GM12878 (cell line): ENCODE data around the gene MAMDC4. TPM values are rescaled to one million over a fixed set of nuclear protein-coding genes. Genes with fewer than 3 reads are reported as not detected.

Source experiments
- ATAC-seq: fragments of 200-7000 bp; cut with Tn5 transposase; 3 replicates; pipeline ENCODE4 v1.9.1; 2020; ENCODE audit warnings: mild to moderate bottlenecking, moderate library complexity
- BruUV-seq: library from RNA; stranded (reverse); fragments of 400-500 nt; replicated peaks from 2 replicates; lab custom pipeline; 2021; lab: Mats Ljungman, UMichigan
- CTCF ChIA-PET: fragments of 300-600 bp; sonication (Branson Sonifier 250); formaldehyde crosslinking; extraction: SDS; loops from one replicate; lab custom pipeline; 2021; ENCODE audit warnings: inconsistent platforms; lab: Yijun Ruan, JAX
- POLR2A ChIA-PET: fragments of 350-600 bp; formaldehyde crosslinking; extraction: SDS; loops from one replicate; lab custom pipeline; 2021; ENCODE audit warnings: inconsistent platforms; lab: Charles Lee
- RAD21 ChIA-PET: fragments of 300-600 bp; sonication (Branson Sonifier 250); formaldehyde crosslinking; loops from one replicate; lab custom pipeline; 2023; ENCODE audit warnings: antibody characterized with exemption; ENCODE audit not compliant: unreplicated experiment; lab: Charles Lee
- SMC1A ChIA-PET: fragments of 300-600 bp; sonication (Branson Sonifier 250); formaldehyde crosslinking; loops from one replicate; lab custom pipeline; 2023; ENCODE audit not compliant: unreplicated experiment, uncharacterized antibody; lab: Charles Lee
- DNase-seq: peaks from one replicate; pipeline ENCODE4 v3.0.0-alpha.2; 2011; ENCODE audit warnings: low read depth, low spot score
- FAIRE-seq: peaks from 3 replicates; lab custom pipeline; 2011; peaks lifted over from hg19 to GRCh38; lab: Jason Lieb, UNC
- H2AFZ ChIP-seq: 2 replicates; pipeline ENCODE4 v1.6.0; 2011; ENCODE audit warnings: low read depth, low read length, control low read depth; ENCODE audit not compliant: control insufficient read depth
- H3K27ac ChIP-seq: 2 replicates; pipeline ENCODE4 v1.5.1; 2011; ENCODE audit warnings: control low read depth; ENCODE audit not compliant: control insufficient read depth, insufficient read depth
- H3K27me3 ChIP-seq, 2 experiments: replicated peaks in 1 of 2; 2 replicates each; pipeline versions ENCODE4 v1.6.0 to v1.6.1; 2011; ENCODE audit warnings: low read length in 1 of 2; ENCODE audit not compliant: control insufficient read depth in 2 of 2, insufficient read depth in 2 of 2
- H3K36me3 ChIP-seq, 2 experiments: 2 replicates each; pipeline ENCODE4 v1.5.1; 2011; ENCODE audit warnings: low read length in 1 of 2; ENCODE audit not compliant: control insufficient read depth in 2 of 2, insufficient read depth in 2 of 2
- H3K4me1 ChIP-seq: 2 replicates; pipeline ENCODE4 v1.6.1; 2011; ENCODE audit warnings: mild to moderate bottlenecking, low read length, moderate library complexity, mixed read lengths; ENCODE audit not compliant: control insufficient read depth, insufficient read depth
- H3K4me2 ChIP-seq: 2 replicates; pipeline ENCODE4 v1.6.0; 2011; ENCODE audit warnings: control low read depth; ENCODE audit not compliant: control insufficient read depth, insufficient read depth
- H3K4me3 ChIP-seq: fragments of 200-600 bp; sonication (generic); 2 replicates; pipeline ENCODE4 v1.5.1; 2016
- H3K79me2 ChIP-seq: 2 replicates; pipeline ENCODE4 v1.6.0; 2011; ENCODE audit warnings: low read length; ENCODE audit not compliant: control insufficient read depth, insufficient read depth
- H3K9ac ChIP-seq: 2 replicates; pipeline ENCODE4 v1.8.0; 2011; ENCODE audit warnings: low read length, control low read depth, mixed read lengths; ENCODE audit not compliant: control insufficient read depth, insufficient read depth
- H3K9me3 ChIP-seq: replicated peaks from 3 replicates; pipeline ENCODE4 v1.5.1; 2011; ENCODE audit warnings: mild to moderate bottlenecking, low read length; ENCODE audit not compliant: control insufficient read depth, insufficient read depth
- H4K20me1 ChIP-seq: 2 replicates; pipeline ENCODE4 v1.6.0; 2011; ENCODE audit not compliant: control insufficient read depth, insufficient read depth
- ATF7 ChIP-seq: fragments of 450-650 bp; IDR thresholded peaks from 2 replicates; pipeline ENCODE4 v1.6.1; 2016; ENCODE audit warnings: low read depth, mild to moderate bottlenecking
- CBFB ChIP-seq: IDR thresholded peaks from 2 replicates; pipeline ENCODE4 v1.6.1; 2016; ENCODE audit warnings: antibody characterized with exemption, low read depth
- PAX5 ChIP-seq: IDR thresholded peaks from 2 replicates; pipeline ENCODE4 v1.6.1; 2011; ENCODE audit warnings: low read depth, low read length, borderline replicate concordance
- PKNOX1 ChIP-seq: fragments of 450-650 bp; IDR thresholded peaks from 2 replicates; pipeline ENCODE4 v1.6.1; 2016; ENCODE audit warnings: mild to moderate bottlenecking
- TARDBP ChIP-seq: IDR thresholded peaks from 2 replicates; pipeline ENCODE4 v1.6.1; 2016; ENCODE audit warnings: borderline replicate concordance
- TCF7 ChIP-seq: IDR thresholded peaks from 2 replicates; pipeline ENCODE4 v1.6.1; 2014; ENCODE audit warnings: antibody characterized with exemption, borderline replicate concordance
- ZNF24 ChIP-seq: fragments of 450-650 bp; IDR thresholded peaks from 2 replicates; pipeline ENCODE4 v1.6.1; 2017; ENCODE audit warnings: antibody characterized with exemption, mild to moderate bottlenecking
- WGBS: methylation state at CpG from one replicate; pipeline ENCODE4 v1.1.6; 2016; ENCODE audit warnings: low lambda C conversion rate; ENCODE audit not compliant: insufficient replicate concordance, insufficient coverage; ENCODE audit errors: missing lambda C conversion rate; 5-methylcytosine and 5-hydroxymethylcytosine counted together
- in situ Hi-C: fragments of 300-500 bp; cut with MboI; formaldehyde crosslinking; loops from 9 replicates; pipeline ENCODE4 v1.14.3; 2018; ENCODE audit warnings: mixed read lengths
- intact Hi-C: fragments of 100-400 bp; cut with micrococcal nuclease; formaldehyde crosslinking; loops from one replicate; pipeline ENCODE4 v1.14.2; 2022; ENCODE audit not compliant: unreplicated experiment
- polyA plus RNA-seq, 11 experiments: library from polyadenylated mRNA; depleted of rRNA in 4 of 11; unstranded in 6 of 11; stranded (reverse) in 5 of 11; fragments of >200 nt; fragmentation: Nextera tagmentation in 4 of 11; fragmentation: Illumina TruSeq in 1 of 11; extraction: Ambion mirVana in 4 of 11; extraction: Trizol in 1 of 11; gene quantifications; 1 replicate in 1 of 11; 2 replicates in 10 of 11; pipeline versions ENCODE4 v1.2.1 to v1.2.3, GENCODE V29; 2011 to 2016; ENCODE audit warnings: inconsistent platforms in 2 of 11, missing spikeins in 2 of 11, low read depth in 1 of 11
- total RNA-seq, 4 experiments: library from RNA; depleted of rRNA in 3 of 4; stranded (reverse); fragments of >200 nt in 3 of 4; fragmentation: Illumina TruSeq in 1 of 4; extraction: Trizol in 1 of 4; gene quantifications; 2 replicates each; pipeline versions ENCODE4 v1.2.1 to v1.2.3, GENCODE V29; 2013 to 2021

The MAMDC4 gene
- total and polyA plus RNA-seq, 10 of the 15 experiments (the other 5 are each of a cell fraction or from before 2014, with no cell fraction given): 0.22 to 5.7 (median 2.4) TPM; not detected in 1

GRCh38 chr9:136804509-136805206 is 47.5 kb upstream of the MAMDC4 start (continued):
- no peak for TF ChIP-seq PAX5

DNA sequence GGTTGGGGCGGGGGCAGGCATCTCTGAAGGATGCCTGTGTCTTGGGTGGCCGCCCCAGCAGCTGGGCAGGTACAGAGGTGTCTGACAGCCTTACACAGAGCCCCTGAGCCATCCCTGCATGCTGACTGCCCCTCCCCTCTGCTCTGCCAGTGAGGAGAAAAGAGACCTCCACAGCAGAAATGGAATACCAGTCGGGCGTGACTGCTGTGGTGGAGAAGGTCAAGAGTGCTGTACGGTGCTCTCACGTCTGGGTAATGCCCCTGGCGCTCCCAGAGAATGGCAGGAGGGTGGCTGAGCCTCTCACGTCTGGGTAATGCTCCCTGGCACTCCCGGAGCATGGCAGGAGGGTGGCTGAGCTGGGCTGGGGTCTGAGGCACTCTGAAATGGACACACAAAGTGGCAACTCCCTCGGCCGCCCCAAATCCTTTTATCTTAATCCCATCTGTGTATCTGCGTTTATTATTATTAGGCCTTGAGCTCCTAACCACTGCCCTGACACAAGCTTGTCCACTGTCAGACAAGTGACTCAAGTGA is 46.9 kb upstream of the MAMDC4 start:
- no peak overlapping the region for H3K4me3 ChIP-seq
- peaks cover 27% of the 10 kb centered on the region for H3K79me2 ChIP-seq
- H3K36me3 ChIP-seq: peaks cover 0 to 4% of the 10 kb centered on the region in 2 experiments; a peak in 2 of 4 replicates
- no peaks in the 10 kb centered on the region for H3K27me3 ChIP-seq
- no peak for TF ChIP-seq TCF7
- no peak for TF ChIP-seq PKNOX1
- TF ChIP-seq ATF7: no peak
- no peak for TF ChIP-seq CBFB
- no peak for TF ChIP-seq ZNF24
- no peak for TF ChIP-seq TARDBP
- TF ChIP-seq, all 136 proteins: peak for 0
- ATAC-seq (no peak), FAIRE-seq (no peak), DNase-seq (no peak)
- SMC1A ChIA-PET: no interaction called here
- Histone ChIP-seq H4K20me1 (no peaks in the 10 kb centered on the region), H3K4me2 (no peak overlapping the region), H3K9ac (no peak overlapping the region), H3K9me3 (no peaks in the 10 kb centered on the region), H3K4me1 (peaks cover 15% of the 10 kb centered on the region), H2AFZ (no peak overlapping the region), H3K27ac (no peak overlapping the region)
- no TSS peak for BruUV-seq
- in situ Hi-C loops: no loop called here
- WGBS: 70% methylated on average over 12 of the region's 12 CpGs
- RAD21 ChIA-PET: interaction anchor here (1.4 kb wide), 1 partner anchor 230 kb away, joined by 4 read pairs; no protein-coding TSS in a partner anchor
- POLR2A ChIA-PET: interaction anchor here (0.5 to 1.2 kb wide), 3 partner anchors 10 to 345 kb away, joined by 3 read pairs; no protein-coding TSS in a partner anchor
- intact Hi-C loops: loop anchor here (10.0 kb wide), 1 partner anchor 80 kb away; the partner anchor contains the start of gene TRAF2
- CTCF ChIA-PET: interaction anchor here (0.9 to 4.4 kb wide), 3 partner anchors 12 to 230 kb away, joined by 3 to 15 read pairs (median 6); no protein-coding TSS in a partner anchor
